HAP-1 (cell line): Measurements from ENCODE around the gene PLBD1.

ENCODE experiments used
- DNase-seq, 2 experiments: peaks; one replicate each; pipeline ENCODE4 v3.0.0-alpha.2; 2016 to 2020; ENCODE audit warnings: low spot score in 2 of 2
- H3K27me3 ChIP-seq: fragments of 250-450 bp; sonication (Bioruptor Pico); 2 replicates; pipeline ENCODE4 v1.5.1; 2020; ENCODE audit warnings: low read depth, mild to moderate bottlenecking, moderate library complexity
- H3K36me3 ChIP-seq: fragments of 250-450 bp; sonication (Bioruptor Pico); replicated peaks from 2 replicates; pipeline ENCODE4 v1.5.1; 2020; ENCODE audit warnings: mild to moderate bottlenecking
- H3K4me1 ChIP-seq: fragments of 250-450 bp; sonication (Bioruptor Pico); 2 replicates; pipeline ENCODE4 v1.5.1; 2020; ENCODE audit warnings: mild to moderate bottlenecking
- H3K4me3 ChIP-seq: fragments of 250-450 bp; sonication (Bioruptor Pico); 2 replicates; pipeline ENCODE4 v1.5.1; 2020; ENCODE audit warnings: mild to moderate bottlenecking, moderate library complexity
- H3K9me3 ChIP-seq: fragments of 250-450 bp; sonication (Bioruptor Pico); 2 replicates; pipeline ENCODE4 v1.5.1; 2020; ENCODE audit warnings: mild to moderate bottlenecking, moderate library complexity
- in situ Hi-C: fragments of 300-500 bp; cut with MboI; formaldehyde crosslinking; loops from 3 replicates; pipeline ENCODE4 v1.14.3; 2020; ENCODE audit warnings: low sequenced_read_pairs, inconsistent platforms, mixed read lengths

The PLBD1 gene

GRCh38 chr12:14578646-14579045 lies 11.0 kb upstream of the PLBD1 start:
- no peaks in the 10 kb centered on the region for H3K4me1 ChIP-seq
- in situ Hi-C loops = no loop called here
- no peak for DNase-seq
- H3K27me3 ChIP-seq = no peaks in the 10 kb centered on the region
- no peak overlapping the region for H3K4me3 ChIP-seq
- no peaks in the 10 kb centered on the region for H3K36me3 ChIP-seq
- no peaks in the 10 kb centered on the region for H3K9me3 ChIP-seq

- in situ Hi-C loops = no loop called here
- DNase-seq = no peak
- Histone ChIP-seq H3K36me3 (no peaks in the 10 kb centered on the region), H3K9me3 (no peaks in the 10 kb centered on the region), H3K4me1 (no peaks in the 10 kb centered on the region), H3K4me3 (no peak overlapping the region), H3K27me3 (no peaks in the 10 kb centered on the region)
Measured at GRCh38 chr12:14577344-14577743, 9.7 kb upstream of the PLBD1 start.

- H3K9me3 ChIP-seq = no peaks in the 10 kb centered on the region
- no peak for DNase-seq
- H3K27me3 ChIP-seq = no peaks in the 10 kb centered on the region
- no peaks in the 10 kb centered on the region for H3K4me1 ChIP-seq
- in situ Hi-C loops = no loop called here
- no peaks in the 10 kb centered on the region for H3K36me3 ChIP-seq
- H3K4me3 ChIP-seq = no peak overlapping the region
Measured at GRCh38 chr12:14576896-14577295, 9.2 kb upstream of the PLBD1 start.

- in situ Hi-C loops = no loop called here
- no peak for DNase-seq
- no peaks in the 10 kb centered on the region for H3K4me1 ChIP-seq
- no peak overlapping the region for H3K4me3 ChIP-seq
- no peaks in the 10 kb centered on the region for H3K9me3 ChIP-seq
- no peaks in the 10 kb centered on the region for H3K36me3 ChIP-seq
- no peaks in the 10 kb centered on the region for H3K27me3 ChIP-seq
Measured at GRCh38 chr12:14575585-14575984, 7.9 kb upstream of the PLBD1 start.

GRCh38 chr12:14573118-14573517 lies 5.4 kb upstream of the PLBD1 start:
- no peaks in the 10 kb centered on the region for H3K36me3 ChIP-seq
- no peak overlapping the region for H3K4me3 ChIP-seq
- in situ Hi-C loops = no loop called here
- H3K9me3 ChIP-seq = no peaks in the 10 kb centered on the region
- H3K4me1 ChIP-seq = no peaks in the 10 kb centered on the region
- no peak for DNase-seq
- H3K27me3 ChIP-seq = no peaks in the 10 kb centered on the region

GRCh38 chr12:14572401-14572800 lies 4.7 kb upstream of the PLBD1 start:
- no peaks in the 10 kb centered on the region for H3K9me3 ChIP-seq
- H3K36me3 ChIP-seq = no peaks in the 10 kb centered on the region
- no peaks in the 10 kb centered on the region for H3K4me1 ChIP-seq
- H3K27me3 ChIP-seq = no peaks in the 10 kb centered on the region
- H3K4me3 ChIP-seq = no peak overlapping the region
- in situ Hi-C loops = no loop called here
- DNase-seq = no peak

GRCh38 chr12:14571779-14572178 lies 4.1 kb upstream of the PLBD1 start:
- no peaks in the 10 kb centered on the region for H3K27me3 ChIP-seq
- no peaks in the 10 kb centered on the region for H3K36me3 ChIP-seq
- in situ Hi-C loops = no loop called here
- H3K9me3 ChIP-seq = no peaks in the 10 kb centered on the region
- no peak for DNase-seq
- H3K4me3 ChIP-seq = no peak overlapping the region
- no peaks in the 10 kb centered on the region for H3K4me1 ChIP-seq

GRCh38 chr12:14570231-14570630 lies 2.5 kb upstream of the PLBD1 start:
- no peaks in the 10 kb centered on the region for H3K36me3 ChIP-seq
- DNase-seq = no peak
- no peak overlapping the region for H3K4me3 ChIP-seq
- H3K27me3 ChIP-seq = no peaks in the 10 kb centered on the region
- no peaks in the 10 kb centered on the region for H3K9me3 ChIP-seq
- no peaks in the 10 kb centered on the region for H3K4me1 ChIP-seq
- in situ Hi-C loops = no loop called here

- no peak for DNase-seq
- Histone ChIP-seq H3K4me1 (no peaks in the 10 kb centered on the region), H3K9me3 (no peaks in the 10 kb centered on the region), H3K4me3 (no peak overlapping the region), H3K36me3 (no peaks in the 10 kb centered on the region), H3K27me3 (no peaks in the 10 kb centered on the region)
- in situ Hi-C loops = no loop called here
Measured at GRCh38 chr12:14564336-14564959, 3.2 kb downstream of the PLBD1 start.

- Histone ChIP-seq H3K4me3 (no peak overlapping the region), H3K9me3 (no peaks in the 10 kb centered on the region), H3K36me3 (no peaks in the 10 kb centered on the region), H3K4me1 (no peaks in the 10 kb centered on the region), H3K27me3 (no peaks in the 10 kb centered on the region)
- DNase-seq = no peak
- in situ Hi-C loops = no loop called here
Measured at GRCh38 chr12:14563046-14563445, 4.6 kb downstream of the PLBD1 start.

GRCh38 chr12:14562279-14562678 lies 5.4 kb downstream of the PLBD1 start:
- H3K4me3 ChIP-seq = no peak overlapping the region
- H3K27me3 ChIP-seq = no peaks in the 10 kb centered on the region
- no peaks in the 10 kb centered on the region for H3K4me1 ChIP-seq
- in situ Hi-C loops = no loop called here
- DNase-seq = no peak
- H3K9me3 ChIP-seq = no peaks in the 10 kb centered on the region
- no peaks in the 10 kb centered on the region for H3K36me3 ChIP-seq

GRCh38 chr12:14561677-14562238 lies 5.9 kb downstream of the PLBD1 start:
- H3K4me1 ChIP-seq = no peaks in the 10 kb centered on the region
- no peak for DNase-seq
- no peak overlapping the region for H3K4me3 ChIP-seq
- in situ Hi-C loops = no loop called here
- no peaks in the 10 kb centered on the region for H3K27me3 ChIP-seq
- H3K9me3 ChIP-seq = no peaks in the 10 kb centered on the region
- no peaks in the 10 kb centered on the region for H3K36me3 ChIP-seq

- no peaks in the 10 kb centered on the region for H3K36me3 ChIP-seq
- no peaks in the 10 kb centered on the region for H3K4me1 ChIP-seq
- no peak overlapping the region for H3K4me3 ChIP-seq
- no peak for DNase-seq
- H3K27me3 ChIP-seq = no peaks in the 10 kb centered on the region
- in situ Hi-C loops = no loop called here
- no peaks in the 10 kb centered on the region for H3K9me3 ChIP-seq
Measured at GRCh38 chr12:14560904-14561574, 6.6 kb downstream of the PLBD1 start.

- no peaks in the 10 kb centered on the region for H3K4me1 ChIP-seq
- H3K4me3 ChIP-seq = no peak overlapping the region
- in situ Hi-C loops = no loop called here
- no peaks in the 10 kb centered on the region for H3K27me3 ChIP-seq
- H3K9me3 ChIP-seq = no peaks in the 10 kb centered on the region
- no peak for DNase-seq
- no peaks in the 10 kb centered on the region for H3K36me3 ChIP-seq
Measured at GRCh38 chr12:14558473-14558959, 9.2 kb downstream of the PLBD1 start.
